Lower leg skin (tissue), 4 donors: Measurements from ENCODE around the gene TPRN. TPM values are rescaled to one million over a fixed set of nuclear protein-coding genes. Genes with fewer than 3 reads are reported as not detected.

Experiments used
- DNase-seq, 2 donors: peaks; one replicate each; pipeline ENCODE4 v3.0.0-alpha.2; 2019; ENCODE audit warnings: low spot score in 2 of 2
- H3K4me3 ChIP-seq: fragments of 200-600 bp; sonication (generic); 2 replicates; pipeline ENCODE4 v1.5.1; 2017; ENCODE audit warnings: mild to moderate bottlenecking, low read depth; ENCODE audit not compliant: poor library complexity, severe bottlenecking
- CTCF ChIP-seq, 3 donors: fragments of 450-650 bp; IDR thresholded peaks; one replicate each; pipeline ENCODE4 v1.5.1; 2016; ENCODE audit warnings: antibody characterized with exemption in 3 of 3, mild to moderate bottlenecking in 3 of 3, moderate library complexity in 2 of 3
- POLR2A ChIP-seq, 2 donors: fragments of 450-650 bp; IDR thresholded peaks; one replicate each; pipeline ENCODE4 v1.6.1; 2016 to 2017; ENCODE audit warnings: antibody characterized with exemption in 2 of 2, mild to moderate bottlenecking in 1 of 2, moderate library complexity in 1 of 2
- WGBS, 2 donors: methylation state at CpG; one replicate each; pipeline ENCODE4 v1.1.5; 2018; 5-methylcytosine and 5-hydroxymethylcytosine counted together
- intact Hi-C: fragments of 100-400 bp; cut with DNase I; formaldehyde crosslinking; loops from one replicate; pipeline ENCODE4 v1.15.0; 2023; ENCODE audit warnings: low total_unique reads
- total RNA-seq, 4 donors: library from RNA; depleted of rRNA; stranded (reverse); fragments of >200 nt; gene quantifications; one replicate each; pipeline ENCODE4 v1.1.0, GENCODE V29; 2016

The TPRN gene
- total RNA-seq, 4 donors from 2014 or later, result 27.6 to 34.2 (median 29.1) TPM

DNA sequence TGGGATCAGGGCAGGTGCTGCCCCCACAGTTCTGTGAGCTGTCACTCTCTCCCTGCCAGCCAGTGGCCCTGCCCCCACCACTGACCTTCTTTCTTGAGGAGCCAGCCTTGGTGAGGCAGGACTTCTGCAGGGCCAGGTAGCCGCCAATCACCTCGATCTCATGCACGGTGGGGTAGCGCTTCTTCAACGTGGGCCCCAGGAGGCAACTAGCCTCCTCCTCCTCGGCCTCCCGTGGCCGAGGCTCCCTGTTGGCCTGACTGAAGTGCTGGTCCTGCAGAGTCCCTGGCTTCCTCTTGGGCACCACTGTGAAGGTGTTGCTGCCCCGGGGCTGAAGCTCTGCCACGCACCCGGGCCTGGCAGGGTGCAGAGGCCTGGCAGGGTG, 1.6 kb downstream of the TPRN start:
- TF ChIP-seq CTCF (IDR thresholded peaks at IDR 0.05) (no peak), POLR2A (IDR thresholded peaks at IDR 0.05) (no peak)
- WGBS, 2 donors, result 82 to 83% methylated on average over 8 of the region's 11 CpGs
- DNase-seq, result no peak
- no peak overlapping the region for H3K4me3 ChIP-seq
- intact Hi-C loops, result no loop called here

- intact Hi-C loops, result no loop called here
- DNase-seq, result no peak
- no peak overlapping the region for H3K4me3 ChIP-seq
- WGBS, 2 donors, result 62 to 63% methylated on average over 15 to 16 of the region's 19 CpGs
- TF ChIP-seq POLR2A (IDR thresholded peaks at IDR 0.05) (no peak), CTCF (IDR thresholded peaks at IDR 0.05) (no peak)
These were observed 2.3 kb downstream of the TPRN start for GRCh38 chr9:137198051-137198901.

DNA sequence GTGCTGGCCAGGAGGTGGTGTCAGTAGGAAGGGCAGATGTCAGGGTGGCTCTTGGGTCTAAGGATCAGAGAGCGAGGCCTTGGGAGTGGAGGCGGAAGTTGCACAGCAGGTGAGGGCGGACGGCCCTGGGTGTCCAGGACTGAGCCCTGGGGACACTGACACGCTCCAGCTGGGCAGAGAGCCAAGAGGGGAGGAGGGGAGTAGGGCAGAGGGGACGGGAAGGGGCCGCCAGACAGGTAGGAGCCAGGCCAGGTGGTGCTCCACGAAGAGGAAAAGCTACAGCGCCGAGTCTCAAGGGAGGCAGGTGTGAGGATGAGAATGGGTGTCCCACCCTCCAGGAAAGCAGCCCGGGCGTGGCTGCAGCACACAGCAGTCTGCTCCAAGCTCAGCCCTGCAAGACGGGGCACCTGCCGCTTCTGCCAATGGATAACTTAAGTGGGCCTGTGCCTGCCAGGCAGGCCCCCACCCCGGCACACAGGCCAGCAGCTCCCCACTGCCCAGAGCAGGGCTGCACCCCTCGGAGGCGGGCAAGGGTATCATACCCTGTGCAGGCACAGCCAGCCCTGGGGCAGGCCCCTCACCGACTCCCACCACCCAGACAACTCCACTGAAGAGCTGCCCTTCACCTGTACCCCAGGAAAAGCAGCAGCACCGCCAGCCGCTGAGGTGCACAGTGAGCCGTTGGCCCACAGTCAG, 4.9 kb downstream of the TPRN start:
- intact Hi-C loops, result no loop called here
- DNase-seq, result no peak
- H3K4me3 ChIP-seq, result no peak overlapping the region
- WGBS, 2 donors, result 49 to 55% methylated on average over 14 to 21 of the region's 21 CpGs
- TF ChIP-seq POLR2A (IDR thresholded peaks at IDR 0.05), result no peak
- TF ChIP-seq CTCF (IDR thresholded peaks at IDR 0.05), result no peak

GRCh38 chr9:137194909-137195308, 5.6 kb downstream of the TPRN start:
- 66 to 68% methylated on average over 8 to 10 of the region's 10 CpGs for WGBS, 2 donors
- H3K4me3 ChIP-seq, result no peak overlapping the region
- no peak for DNase-seq
- TF ChIP-seq POLR2A (IDR thresholded peaks at IDR 0.05) (no peak), CTCF (IDR thresholded peaks at IDR 0.05) (no peak)
- intact Hi-C loops, result no loop called here

GRCh38 chr9:137194388-137194787, 6.2 kb downstream of the TPRN start:
- WGBS, 2 donors, result 47 to 63% methylated on average over 6 to 15 of the region's 16 CpGs
- TF ChIP-seq CTCF (IDR thresholded peaks at IDR 0.05) (no peak), POLR2A (IDR thresholded peaks at IDR 0.05) (no peak)
- H3K4me3 ChIP-seq, result no peak overlapping the region
- intact Hi-C loops, result no loop called here
- DNase-seq, result no peak
